ENCODE measurements around the gene MVK.

Gene MVK

GRCh38 chr12:109635717-109636116, 62.1 kb downstream of the MVK start:
- no peak for DNase-seq (ENCODE audit: low spot score)

DNA sequence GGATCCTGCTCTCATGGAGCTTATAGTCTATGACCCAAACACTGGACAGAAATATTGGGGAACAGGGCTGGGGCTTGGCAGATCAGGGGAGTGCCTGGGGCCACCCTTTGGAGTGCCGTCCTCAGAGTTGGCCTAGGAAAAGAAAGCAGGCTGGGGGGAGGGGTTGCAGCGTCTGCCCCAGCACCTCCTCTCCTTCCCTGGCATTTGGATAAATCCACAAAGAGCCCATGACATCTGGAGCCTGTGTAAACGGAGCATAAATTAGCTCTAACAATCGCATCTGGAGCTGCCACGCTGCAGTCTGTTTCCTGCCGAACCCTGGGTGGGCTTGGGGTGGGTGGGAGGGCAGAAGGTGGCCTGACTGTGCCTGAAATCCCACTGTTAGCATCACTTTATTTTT, 63.8 kb downstream of the MVK start:
- no peak for DNase-seq (ENCODE audit: low spot score)

DNA sequence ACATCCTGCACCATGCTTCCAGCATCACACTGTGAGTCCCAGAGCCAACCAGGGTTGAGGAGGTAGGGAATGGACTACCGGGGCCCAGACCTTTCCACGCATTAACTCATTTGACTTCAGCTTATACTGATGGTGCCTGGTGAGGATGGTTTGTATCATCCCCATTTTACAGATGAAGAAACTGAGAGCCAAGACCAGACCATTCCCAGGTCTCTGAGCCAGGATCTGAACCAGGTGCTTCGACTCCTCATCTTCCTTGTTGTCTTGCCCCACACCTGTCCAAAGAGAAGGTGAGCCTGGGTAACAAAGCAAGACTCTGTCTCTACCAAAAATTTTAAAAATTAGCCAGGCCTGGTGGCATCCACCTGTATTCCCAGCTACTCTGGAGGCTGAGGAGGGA, 64.4 kb downstream of the MVK start:
- DNase-seq (ENCODE audit: low spot score): no peak

DNA sequence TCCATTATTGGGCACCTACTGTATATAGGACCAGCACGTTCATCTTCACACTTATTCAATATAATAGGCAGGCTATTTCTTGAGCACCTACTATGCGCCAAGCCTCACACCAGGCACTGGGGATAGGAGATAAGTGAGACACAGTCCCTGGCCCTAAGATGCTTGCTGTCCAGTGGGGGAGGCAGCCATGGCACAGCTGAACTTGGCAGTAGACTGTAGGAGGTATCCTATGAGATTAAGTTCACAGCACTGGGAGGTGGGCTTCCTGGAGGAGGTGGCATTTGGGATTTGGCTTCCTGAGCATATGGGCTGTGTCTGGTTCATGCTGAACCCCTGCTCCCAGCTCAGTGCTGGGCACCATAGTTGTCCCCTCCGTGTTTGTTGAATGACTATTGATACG, 65.1 kb downstream of the MVK start:
- DNase-seq (ENCODE audit: low spot score): no peak

DNA sequence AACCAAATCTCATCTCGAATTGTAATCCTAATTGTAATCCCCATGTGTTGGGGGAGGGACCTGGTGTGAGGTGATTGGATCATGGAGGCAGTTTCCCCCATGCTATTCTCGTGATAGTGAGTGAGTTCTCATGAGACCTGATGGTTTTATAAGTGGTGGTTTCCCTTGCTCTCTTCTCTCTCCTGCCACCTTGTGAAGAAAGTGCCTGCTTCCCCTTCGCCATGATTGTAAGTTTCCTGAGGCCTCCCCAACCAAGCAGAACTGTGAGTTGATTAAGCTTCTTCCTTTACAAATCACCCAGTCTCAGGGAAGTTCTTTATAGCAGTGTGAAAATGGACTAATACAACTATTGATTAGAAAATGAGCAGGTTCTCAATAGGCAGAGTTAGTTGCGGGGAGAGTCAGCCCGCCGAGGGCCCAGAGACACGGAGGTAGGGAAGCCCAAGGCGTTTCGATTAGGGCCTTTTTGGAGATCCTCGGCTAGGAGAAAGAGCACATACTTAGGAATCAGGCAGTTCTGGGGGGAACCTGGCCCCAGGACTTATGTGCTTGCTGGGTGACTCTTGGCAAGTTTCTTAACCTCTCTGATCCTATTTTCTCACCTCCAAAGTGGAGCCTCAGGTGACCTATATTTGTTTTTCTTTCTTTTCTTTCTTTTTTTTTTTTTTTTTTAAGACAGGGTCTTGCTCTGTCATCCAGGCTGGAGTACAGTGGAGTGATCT, 65.7 kb downstream of the MVK start:
- DNase-seq (ENCODE audit: low spot score): no peak

- no peak for DNase-seq (ENCODE audit: low spot score)
These were observed 67.4 kb downstream of the MVK start for GRCh38 chr12:109640961-109641360.

DNA sequence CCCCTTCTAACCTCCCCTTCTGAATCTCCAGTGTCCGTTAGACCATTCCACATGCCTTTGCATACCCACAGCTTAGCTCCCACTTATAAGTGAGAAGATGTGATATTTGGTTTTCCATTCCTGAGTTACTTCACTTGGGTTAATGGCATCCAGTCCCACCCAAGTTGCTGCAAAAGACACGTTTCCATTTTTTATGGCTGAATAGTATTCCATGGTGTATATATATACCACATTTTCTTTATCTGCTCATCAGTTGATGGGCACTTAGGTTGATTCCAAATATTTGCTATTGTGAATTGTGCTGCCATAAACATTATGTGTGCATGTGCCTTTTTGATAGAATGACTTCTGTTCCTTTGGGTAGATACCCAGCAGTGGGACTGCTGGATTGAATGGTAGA, 67.8 kb downstream of the MVK start:
- no peak for DNase-seq (ENCODE audit: low spot score)

DNA sequence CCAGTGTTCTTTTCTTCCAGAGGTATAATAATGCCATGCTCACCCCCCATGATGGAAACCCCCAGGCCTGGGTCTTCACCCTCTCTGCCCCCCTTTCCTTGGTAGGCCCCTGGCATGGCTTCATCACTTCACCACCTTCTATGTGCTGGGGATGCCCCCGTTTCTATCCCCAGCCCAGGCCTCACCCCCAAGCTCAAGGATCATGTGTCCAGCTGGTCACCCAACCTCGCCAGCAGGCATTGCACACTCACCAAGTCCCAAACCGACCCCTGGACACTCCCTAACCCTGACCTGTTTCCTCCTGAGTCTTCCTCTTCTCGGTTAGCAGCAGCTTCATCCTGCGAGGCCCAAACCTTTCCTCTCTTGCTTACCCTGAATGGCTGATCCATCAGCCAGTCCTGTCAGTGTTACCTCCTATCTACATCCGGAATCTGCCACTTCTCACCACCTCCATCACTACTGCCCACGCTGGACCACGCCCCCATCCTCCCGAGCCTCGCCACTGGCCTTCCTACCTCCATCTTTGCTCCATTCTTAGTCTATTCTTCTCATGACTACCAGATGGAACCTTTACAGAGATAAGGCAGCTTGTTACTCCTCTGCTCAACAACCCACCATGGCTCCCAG, 69.0 kb downstream of the MVK start:
- no peak for DNase-seq (ENCODE audit: low spot score)

DNA sequence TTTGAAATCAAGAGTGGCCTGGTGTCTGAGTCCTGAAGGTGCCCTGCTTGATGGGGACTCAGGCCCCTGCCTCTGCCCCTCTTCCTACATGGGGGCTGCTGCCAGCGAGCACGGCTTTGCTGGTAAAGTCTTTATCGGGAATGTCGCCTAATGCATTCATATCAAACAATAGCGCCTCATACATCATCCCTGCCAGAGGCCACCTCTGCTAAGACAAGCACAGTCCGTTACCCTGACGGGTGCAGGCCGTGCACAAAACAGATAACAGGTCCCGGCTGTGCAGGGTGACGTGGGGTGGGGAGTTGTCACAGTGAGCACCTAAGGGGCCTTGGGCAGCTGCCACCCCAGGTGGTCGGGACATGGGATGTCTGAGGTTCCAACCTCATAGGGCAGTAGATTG, 71.6 kb downstream of the MVK start:
- no peak for DNase-seq (ENCODE audit: low spot score)

DNA sequence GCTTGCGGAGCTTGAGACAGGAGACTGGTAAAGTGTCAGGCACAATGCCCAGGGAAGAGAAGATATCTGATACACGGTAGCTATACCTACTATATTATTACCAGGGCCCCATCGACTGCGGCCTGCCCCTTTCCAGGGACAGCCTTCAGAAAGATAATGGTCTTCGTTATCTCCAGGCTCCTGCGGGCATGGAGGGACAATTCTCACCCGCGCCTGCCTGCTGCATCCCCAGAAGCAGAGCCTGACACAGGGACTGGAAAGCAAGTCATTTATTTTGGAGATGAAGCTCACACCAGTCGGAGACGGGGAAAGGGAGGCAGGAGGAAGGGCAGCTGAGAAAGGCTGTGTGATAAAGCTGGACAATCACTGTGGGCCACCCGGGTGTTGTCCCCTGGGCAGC, 72.1 kb downstream of the MVK start:
- no peak for DNase-seq (ENCODE audit: low spot score)
